IMR-90 (cell line): ENCODE measurements around the gene DHRS4. TPM values are rescaled to one million over a fixed set of nuclear protein-coding genes. Genes with fewer than 3 reads are reported as not detected.

ENCODE experiments used
- ATAC-seq: fragments of 200-7000 bp; cut with Tn5 transposase; 2 replicates; pipeline ENCODE4 v1.9.1; 2020; ENCODE audit warnings: low read depth, mild to moderate bottlenecking, moderate library complexity
- BruUV-seq: library from RNA; stranded (reverse); fragments of 400-500 nt; replicated peaks from 2 replicates; lab custom pipeline; 2021; lab: Mats Ljungman, UMichigan
- CTCF ChIA-PET: fragments of 300-600 bp; formaldehyde crosslinking; extraction: SDS; loops from one replicate; lab custom pipeline; 2021; ENCODE audit warnings: antibody characterized with exemption; lab: Yijun Ruan, JAX
- POLR2A ChIA-PET: fragments of 300-600 bp; sonication (Branson Sonifier 250); formaldehyde crosslinking; loops from one replicate; lab custom pipeline; 2022; ENCODE audit warnings: antibody characterized with exemption; ENCODE audit not compliant: unreplicated experiment; lab: Charles Lee
- DNase-seq: peaks from one replicate; pipeline ENCODE4 v3.0.0; 2013
- H2AFZ ChIP-seq: replicated peaks from 2 replicates; pipeline ENCODE3; 2013; ENCODE audit warnings: low read length, mild to moderate bottlenecking; ENCODE audit not compliant: poor library complexity
- H2AK5ac ChIP-seq: 2 replicates; pipeline ENCODE4 v1.6.1; 2013; ENCODE audit warnings: low read depth, low read length, inconsistent platforms
- H2AK9ac ChIP-seq: replicated peaks from 2 replicates; pipeline ENCODE3; 2013; ENCODE audit warnings: mild to moderate bottlenecking, low read depth, low read length, moderate library complexity; ENCODE audit not compliant: poor library complexity
- H2BK120ac ChIP-seq: 2 replicates; pipeline ENCODE4 v1.6.1; 2013; ENCODE audit warnings: low read depth, low read length, inconsistent platforms
- H2BK15ac ChIP-seq: 3 replicates; pipeline ENCODE4 v1.6.1; 2013; ENCODE audit warnings: low read depth, low read length, inconsistent platforms
- H2BK20ac ChIP-seq: 2 replicates; pipeline ENCODE4 v1.6.1; 2013; ENCODE audit warnings: low read depth, mild to moderate bottlenecking, inconsistent platforms, low read length, moderate library complexity
- H2BK5ac ChIP-seq: 2 replicates; pipeline ENCODE4 v1.6.1; 2013; ENCODE audit warnings: mild to moderate bottlenecking, low read depth, low read length, inconsistent platforms; ENCODE audit not compliant: poor library complexity, severe bottlenecking
- H3K14ac ChIP-seq: replicated peaks from 2 replicates; pipeline ENCODE4 v1.6.1; 2013; ENCODE audit warnings: low read depth, low read length, inconsistent platforms
- H3K18ac ChIP-seq: 2 replicates; pipeline ENCODE4 v1.6.1; 2013; ENCODE audit warnings: low read depth, low read length, control low read depth
- H3K23ac ChIP-seq: 2 replicates; pipeline ENCODE4 v1.6.1; 2013; ENCODE audit warnings: low read depth, low read length, inconsistent platforms
- H3K27ac ChIP-seq: 2 replicates; pipeline ENCODE4 v1.5.1; 2013; ENCODE audit warnings: mild to moderate bottlenecking, control low read depth, low read length; ENCODE audit not compliant: insufficient read depth
- H3K27me3 ChIP-seq: 2 replicates; pipeline ENCODE4 v1.6.1; 2013; ENCODE audit warnings: low read length; ENCODE audit not compliant: control insufficient read depth, insufficient read depth
- H3K36me3 ChIP-seq: 2 replicates; pipeline ENCODE4 v1.6.1; 2013; ENCODE audit warnings: low read length, mixed read lengths; ENCODE audit not compliant: control insufficient read depth, insufficient read depth
- H3K4ac ChIP-seq: 2 replicates; pipeline ENCODE4 v1.6.1; 2013; ENCODE audit warnings: low read depth, low read length, inconsistent platforms
- H3K4me1 ChIP-seq: 2 replicates; pipeline ENCODE4 v1.6.1; 2013; ENCODE audit warnings: low read length, mixed read lengths; ENCODE audit not compliant: control insufficient read depth, insufficient read depth
- H3K4me2 ChIP-seq: 2 replicates; pipeline ENCODE4 v1.6.1; 2013; ENCODE audit warnings: low read depth, mild to moderate bottlenecking, control low read depth, low read length, moderate library complexity
- H3K4me3 ChIP-seq: 2 replicates; pipeline ENCODE4 v1.5.1; 2013; ENCODE audit warnings: low read depth, mild to moderate bottlenecking, control low read depth, low read length, moderate library complexity; ENCODE audit not compliant: insufficient read depth
- H3K56ac ChIP-seq: 2 replicates; pipeline ENCODE4 v1.6.1; 2013; ENCODE audit warnings: low read length, inconsistent platforms; ENCODE audit not compliant: insufficient read depth; ENCODE audit errors: extremely low read depth
- H3K79me1 ChIP-seq, 2 experiments: 2 replicates each; pipeline ENCODE4 v1.6.1; 2013; ENCODE audit warnings: low read length in 2 of 2, inconsistent platforms in 1 of 2, low read depth in 1 of 2
- H3K9ac ChIP-seq: 2 replicates; pipeline ENCODE4 v1.6.1; 2013; ENCODE audit warnings: low read depth, low read length, control low read depth
- H3K9me1 ChIP-seq: 2 replicates; pipeline ENCODE4 v1.6.1; 2013; ENCODE audit warnings: low read length, inconsistent platforms; ENCODE audit not compliant: insufficient read depth
- H3K9me3 ChIP-seq: 2 replicates; pipeline ENCODE4 v1.6.1; 2013; ENCODE audit warnings: low read length; ENCODE audit not compliant: control insufficient read depth, insufficient read depth
- H4K20me1 ChIP-seq: 2 replicates; pipeline ENCODE4 v1.6.1; 2013; ENCODE audit warnings: low read length, inconsistent platforms; ENCODE audit not compliant: insufficient read depth
- H4K5ac ChIP-seq: 2 replicates; pipeline ENCODE4 v1.6.1; 2013; ENCODE audit warnings: mild to moderate bottlenecking, low read depth, low read length, control low read depth
- H4K8ac ChIP-seq, 2 experiments: 2 replicates each; pipeline ENCODE4 v1.6.1; 2013; ENCODE audit warnings: low read depth in 2 of 2, low read length in 2 of 2, control low read depth in 1 of 2, inconsistent platforms in 1 of 2
- H4K91ac ChIP-seq: 2 replicates; pipeline ENCODE4 v1.6.1; 2013; ENCODE audit warnings: low read depth, low read length, inconsistent platforms; ENCODE audit not compliant: insufficient read depth
- BHLHE40 ChIP-seq: fragments of 150-350 bp; IDR thresholded peaks from 2 replicates; pipeline ENCODE4 v1.6.1; 2016; ENCODE audit warnings: mild to moderate bottlenecking, low read depth, low read length
- CEBPB ChIP-seq: IDR thresholded peaks from 2 replicates; pipeline ENCODE4 v1.6.1; 2012; ENCODE audit warnings: low read depth, low read length, improper control_type of control experiment
- CHD1 ChIP-seq: IDR thresholded peaks from 2 replicates; pipeline ENCODE4 v1.6.1; 2012; ENCODE audit warnings: low read depth, low read length, improper control_type of control experiment
- FOS ChIP-seq: fragments of 150-350 bp; IDR thresholded peaks from 2 replicates; pipeline ENCODE4 v1.6.1; 2016; ENCODE audit warnings: low read depth, low read length
- MAFK ChIP-seq: IDR thresholded peaks from 2 replicates; pipeline ENCODE4 v1.6.1; 2012; ENCODE audit warnings: low read depth, low read length, improper control_type of control experiment
- MAZ ChIP-seq: IDR thresholded peaks from 2 replicates; pipeline ENCODE4 v1.6.1; 2012; ENCODE audit warnings: low read depth, mild to moderate bottlenecking, low read length, improper control_type of control experiment, moderate library complexity, borderline replicate concordance
- MXI1 ChIP-seq: IDR thresholded peaks from 2 replicates; pipeline ENCODE4 v1.6.1; 2012; ENCODE audit warnings: low read depth, mild to moderate bottlenecking, low read length, moderate library complexity, borderline replicate concordance
- NFE2L2 ChIP-seq: fragments of 150-350 bp; IDR thresholded peaks from 2 replicates; pipeline ENCODE4 v1.6.1; 2016; ENCODE audit warnings: low read depth, mild to moderate bottlenecking, low read length
- POLR2A ChIP-seq: IDR thresholded peaks from 2 replicates; pipeline ENCODE4 v1.6.1; 2012; ENCODE audit warnings: mild to moderate bottlenecking, low read depth, low read length
- RAD21 ChIP-seq: IDR thresholded peaks from 2 replicates; pipeline ENCODE4 v1.6.1; 2012; ENCODE audit warnings: low read length, improper control_type of control experiment
- RFX5 ChIP-seq: IDR thresholded peaks from 2 replicates; pipeline ENCODE4 v1.8.0; 2012; ENCODE audit warnings: low read depth, mild to moderate bottlenecking, low read length, moderate library complexity
- SMC3 ChIP-seq: fragments of 150-350 bp; IDR thresholded peaks from 2 replicates; pipeline ENCODE4 v1.6.1; 2016; ENCODE audit warnings: low read depth, mild to moderate bottlenecking, antibody characterized with exemption, low read length, moderate library complexity
- WGBS, 2 experiments: methylation state at CpG; one replicate each; pipeline versions ENCODE4 v1.1.5 to v1.1.7; 2013; ENCODE audit warnings: missing lambda C conversion rate in 2 of 2; ENCODE audit not compliant: insufficient read length in 1 of 2; ENCODE audit errors: extremely low coverage in 2 of 2; 5-methylcytosine and 5-hydroxymethylcytosine counted together
- dilution Hi-C: fragments of 300-500 bp; cut with HindIII; formaldehyde crosslinking; loops from one replicate; pipeline ENCODE4 v1.14.3; 2018; ENCODE audit warnings: low sequenced_read_pairs; ENCODE audit not compliant: unreplicated experiment
- in situ Hi-C: fragments of 300-500 bp; cut with MboI; formaldehyde crosslinking; loops from 3 replicates; pipeline ENCODE4 v1.14.3; 2019; ENCODE audit warnings: low sequenced_read_pairs, inconsistent platforms, mixed read lengths
- intact Hi-C: fragments of 100-400 bp; cut with micrococcal nuclease; formaldehyde crosslinking; loops from 2 replicates; pipeline ENCODE4 v1.10.0; 2022
- polyA plus RNA-seq, 3 experiments: library from polyadenylated mRNA; depleted of rRNA; stranded (reverse); fragments of >200 nt; gene quantifications; 2 replicates each; pipeline ENCODE4 v1.2.3, GENCODE V29; 2012; ENCODE audit warnings: low replicate concordance in 1 of 3
- total RNA-seq: library from RNA; depleted of rRNA; stranded (reverse); fragments of >200 nt; gene quantifications from 2 replicates; pipeline ENCODE4 v1.2.3, GENCODE V29; 2012
- TF ChIP-seq, protein P1 (sequence below): fragments of 150-350 bp; IDR thresholded peaks from 2 replicates; pipeline ENCODE4 v1.6.1; 2017; ENCODE audit warnings: mild to moderate bottlenecking, antibody characterized with exemption, low read length, low read depth
- TF ChIP-seq, protein P2 (sequence below): conservative IDR thresholded peaks from 2 replicates; pipeline ENCODE4 v1.5.1; 2012; ENCODE audit warnings: mild to moderate bottlenecking, low read depth, low read length, improper control_type of control experiment

DHRS4 gene
- total and polyA plus RNA-seq, 2 of the 4 experiments (the other 2 are of a cell fraction) = 43.2 to 51.8 TPM

DNA sequence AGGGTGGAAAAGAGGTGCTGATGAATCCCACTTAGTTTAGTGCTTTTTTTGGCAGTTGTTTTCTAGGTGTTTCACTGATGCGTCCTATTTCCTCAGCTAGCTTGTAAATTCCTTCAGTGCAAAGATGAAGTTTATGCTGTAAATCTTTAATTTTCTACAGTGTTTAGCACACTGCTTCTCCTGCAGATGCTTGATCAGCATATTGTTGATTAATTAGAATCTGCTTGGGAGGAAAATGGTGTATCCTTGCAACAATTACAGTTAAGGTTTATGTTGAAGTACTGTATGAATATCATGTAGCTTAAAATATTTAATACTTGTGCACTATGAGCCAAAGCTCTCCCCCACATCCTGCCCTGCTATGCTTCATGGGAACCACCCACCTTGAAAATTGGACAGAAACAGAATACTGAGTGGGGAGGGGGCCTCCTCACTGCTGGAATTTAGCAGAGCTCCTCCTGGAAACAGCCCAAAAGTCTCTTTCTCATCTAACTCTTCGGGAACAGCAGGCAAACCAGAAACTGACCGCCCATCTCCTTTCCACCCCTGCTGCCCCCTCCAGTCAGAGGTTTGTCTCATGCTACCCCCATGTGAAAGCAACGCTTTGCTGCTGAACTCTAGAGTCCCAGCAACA is 20.3 kb upstream of the DHRS4 start:
- Histone ChIP-seq H2BK120ac (no peak overlapping the region), H3K23ac (no peak overlapping the region), H4K5ac (no peak overlapping the region), H2BK15ac (no peak overlapping the region), H3K4ac (no peak overlapping the region), H4K8ac (no peak overlapping the region), H2BK5ac (no peak overlapping the region), H3K9me1 (no peaks in the 10 kb centered on the region), H3K4me2 (no peak overlapping the region), H3K27ac (no peak overlapping the region), H2AFZ (no peak overlapping the region), H3K27me3 (no peaks in the 10 kb centered on the region; the same call in 1 of the 2 replicates), H3K36me3 (no peaks in the 10 kb centered on the region), H3K4me1 (no peaks in the 10 kb centered on the region), H3K14ac (no peak overlapping the region), H2AK5ac (no peak overlapping the region), H3K79me1 (no peaks in the 10 kb centered on the region), H3K9ac (no peak overlapping the region), H4K20me1 (no peaks in the 10 kb centered on the region), H2BK20ac (no peak overlapping the region), H3K9me3 (no peaks in the 10 kb centered on the region), H3K56ac (no peak overlapping the region), H3K18ac (no peak overlapping the region), H2AK9ac (no peak overlapping the region), H3K4me3 (no peak overlapping the region), H4K91ac (no peak overlapping the region)
- intact Hi-C loops = loop anchor here (10.0 kb wide), 1 partner anchor 458 kb away; no protein-coding TSS in a partner anchor
- no peak for TF ChIP-seq FOS
- TF ChIP-seq CHD1 = no peak
- no peak for TF ChIP-seq MAFK
- no peak for TF ChIP-seq MAZ
- TF ChIP-seq RFX5 = no peak
- TF ChIP-seq MXI1 = no peak
- no peak for TF ChIP-seq RAD21
- TF ChIP-seq, protein P1, sequence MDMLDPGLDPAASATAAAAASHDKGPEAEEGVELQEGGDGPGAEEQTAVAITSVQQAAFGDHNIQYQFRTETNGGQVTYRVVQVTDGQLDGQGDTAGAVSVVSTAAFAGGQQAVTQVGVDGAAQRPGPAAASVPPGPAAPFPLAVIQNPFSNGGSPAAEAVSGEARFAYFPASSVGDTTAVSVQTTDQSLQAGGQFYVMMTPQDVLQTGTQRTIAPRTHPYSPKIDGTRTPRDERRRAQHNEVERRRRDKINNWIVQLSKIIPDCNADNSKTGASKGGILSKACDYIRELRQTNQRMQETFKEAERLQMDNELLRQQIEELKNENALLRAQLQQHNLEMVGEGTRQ = no peak
- no peak for TF ChIP-seq POLR2A
- no peak for TF ChIP-seq CEBPB
- TF ChIP-seq, protein P2, sequence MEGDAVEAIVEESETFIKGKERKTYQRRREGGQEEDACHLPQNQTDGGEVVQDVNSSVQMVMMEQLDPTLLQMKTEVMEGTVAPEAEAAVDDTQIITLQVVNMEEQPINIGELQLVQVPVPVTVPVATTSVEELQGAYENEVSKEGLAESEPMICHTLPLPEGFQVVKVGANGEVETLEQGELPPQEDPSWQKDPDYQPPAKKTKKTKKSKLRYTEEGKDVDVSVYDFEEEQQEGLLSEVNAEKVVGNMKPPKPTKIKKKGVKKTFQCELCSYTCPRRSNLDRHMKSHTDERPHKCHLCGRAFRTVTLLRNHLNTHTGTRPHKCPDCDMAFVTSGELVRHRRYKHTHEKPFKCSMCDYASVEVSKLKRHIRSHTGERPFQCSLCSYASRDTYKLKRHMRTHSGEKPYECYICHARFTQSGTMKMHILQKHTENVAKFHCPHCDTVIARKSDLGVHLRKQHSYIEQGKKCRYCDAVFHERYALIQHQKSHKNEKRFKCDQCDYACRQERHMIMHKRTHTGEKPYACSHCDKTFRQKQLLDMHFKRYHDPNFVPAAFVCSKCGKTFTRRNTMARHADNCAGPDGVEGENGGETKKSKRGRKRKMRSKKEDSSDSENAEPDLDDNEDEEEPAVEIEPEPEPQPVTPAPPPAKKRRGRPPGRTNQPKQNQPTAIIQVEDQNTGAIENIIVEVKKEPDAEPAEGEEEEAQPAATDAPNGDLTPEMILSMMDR = no peak
- TF ChIP-seq NFE2L2 = no peak
- TF ChIP-seq BHLHE40 = no peak
- TF ChIP-seq SMC3 = no peak
- ATAC-seq = no peak
- no peak for DNase-seq
- BruUV-seq = no TSS peak
- WGBS, 2 experiments = 40% methylated on average over 1 of the region's 4 CpGs; no CpG with 5 or more reads in 1 of the 2 experiments
- CTCF ChIA-PET = interaction anchor here (0.6 to 0.7 kb wide), 2 partner anchors 176 to 455 kb away, joined by 7 read pairs; no protein-coding TSS in a partner anchor
- in situ Hi-C loops = no loop called here
- dilution Hi-C loops = no loop called here
- POLR2A ChIA-PET = no interaction called here
